ENCODE measurements around the gene UACA.

DNA sequence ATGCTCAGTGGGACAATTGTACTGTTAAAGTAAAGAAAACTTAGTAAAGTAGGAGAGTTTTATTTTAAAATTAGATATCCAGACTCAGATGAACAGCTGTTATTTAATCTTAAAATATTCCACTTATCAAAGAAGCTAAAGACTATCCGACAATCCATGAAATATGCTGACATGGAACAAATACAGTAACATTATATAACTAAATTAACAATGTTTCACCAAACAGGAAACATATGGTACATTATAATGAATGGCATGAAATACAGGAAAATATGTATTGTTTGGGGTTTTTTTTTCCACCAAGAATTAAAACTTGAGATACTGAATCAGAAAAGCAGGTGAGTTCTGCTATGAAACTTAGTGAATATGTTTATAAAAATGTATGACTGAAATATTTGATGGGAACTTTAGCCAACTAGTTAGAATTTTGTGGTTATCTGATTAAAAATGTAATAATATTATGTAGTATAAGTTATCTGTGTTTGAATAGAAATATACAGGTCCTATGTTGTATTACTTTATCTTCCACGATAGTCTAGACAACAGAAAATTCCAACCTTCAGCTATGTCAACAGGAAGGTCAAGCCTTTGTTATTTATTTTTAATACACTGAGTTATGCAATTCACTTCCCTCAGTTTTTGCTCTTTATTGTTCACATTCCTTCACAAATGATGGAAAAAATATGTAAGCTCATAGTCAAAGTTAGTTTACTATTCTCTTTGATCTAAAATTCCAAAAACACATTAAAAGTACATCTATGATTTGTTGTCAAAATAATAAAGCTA, 72.7 kb downstream of the UACA start:
- TF ChIP-seq, protein P1, sequence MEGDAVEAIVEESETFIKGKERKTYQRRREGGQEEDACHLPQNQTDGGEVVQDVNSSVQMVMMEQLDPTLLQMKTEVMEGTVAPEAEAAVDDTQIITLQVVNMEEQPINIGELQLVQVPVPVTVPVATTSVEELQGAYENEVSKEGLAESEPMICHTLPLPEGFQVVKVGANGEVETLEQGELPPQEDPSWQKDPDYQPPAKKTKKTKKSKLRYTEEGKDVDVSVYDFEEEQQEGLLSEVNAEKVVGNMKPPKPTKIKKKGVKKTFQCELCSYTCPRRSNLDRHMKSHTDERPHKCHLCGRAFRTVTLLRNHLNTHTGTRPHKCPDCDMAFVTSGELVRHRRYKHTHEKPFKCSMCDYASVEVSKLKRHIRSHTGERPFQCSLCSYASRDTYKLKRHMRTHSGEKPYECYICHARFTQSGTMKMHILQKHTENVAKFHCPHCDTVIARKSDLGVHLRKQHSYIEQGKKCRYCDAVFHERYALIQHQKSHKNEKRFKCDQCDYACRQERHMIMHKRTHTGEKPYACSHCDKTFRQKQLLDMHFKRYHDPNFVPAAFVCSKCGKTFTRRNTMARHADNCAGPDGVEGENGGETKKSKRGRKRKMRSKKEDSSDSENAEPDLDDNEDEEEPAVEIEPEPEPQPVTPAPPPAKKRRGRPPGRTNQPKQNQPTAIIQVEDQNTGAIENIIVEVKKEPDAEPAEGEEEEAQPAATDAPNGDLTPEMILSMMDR (IDR thresholded peaks at IDR 0.05), result no peak
- TF ChIP-seq POLR2A (IDR thresholded peaks at IDR 0.05), result no peak
